Mucosa of rectum (tissue), 2 donors: ENCODE results near the gene CDK2.

Experiments used
- H3K27ac ChIP-seq, 2 donors: one replicate each; pipeline ENCODE4 v1.7.0; 2013; ENCODE audit warnings: inconsistent platforms in 2 of 2, low read depth in 2 of 2, low read length in 2 of 2
- H3K27me3 ChIP-seq, 2 donors: one replicate each; pipeline ENCODE4 v1.7.0; 2013; ENCODE audit warnings: low read length in 2 of 2; ENCODE audit not compliant: control insufficient read depth in 2 of 2, insufficient read depth in 2 of 2
- H3K36me3 ChIP-seq, 2 donors: one replicate each; pipeline ENCODE4 v1.7.0; 2013; ENCODE audit warnings: low read length in 2 of 2; ENCODE audit not compliant: control insufficient read depth in 2 of 2, insufficient read depth in 2 of 2
- H3K4me1 ChIP-seq, 2 donors: one replicate each; pipeline ENCODE4 v1.7.0; 2013; ENCODE audit warnings: low read length in 2 of 2, mild to moderate bottlenecking in 1 of 2; ENCODE audit not compliant: control insufficient read depth in 2 of 2, insufficient read depth in 2 of 2
- H3K4me3 ChIP-seq, 2 donors: one replicate each; pipeline ENCODE4 v1.7.0; 2013; ENCODE audit warnings: low read length in 2 of 2
- H3K9ac ChIP-seq, 2 donors: one replicate each; pipeline ENCODE4 v1.7.0; 2013; ENCODE audit warnings: low read length in 2 of 2, low read depth in 1 of 2, mild to moderate bottlenecking in 1 of 2
- H3K9me3 ChIP-seq, 2 donors: one replicate each; pipeline ENCODE4 v1.7.0; 2013; ENCODE audit warnings: low read length in 2 of 2; ENCODE audit not compliant: control insufficient read depth in 2 of 2
- donor health status: healthy.
- donor health status: Normal muscosa, but diverticular disease.

CDK2 gene

GRCh38 chr12:56007564-56008559, 41.2 kb downstream of the CDK2 start:
- peak overlapping the region; percentile 79 to 92 for H3K4me3 ChIP-seq
- H3K27me3 ChIP-seq: no peaks in the 10 kb centered on the region
- peaks cover 0 to 13% of the 10 kb centered on the region in 2 donors for H3K36me3 ChIP-seq
- H3K4me1 ChIP-seq: peaks cover 0 to 14% of the 10 kb centered on the region in 2 donors
- H3K9me3 ChIP-seq: no peaks in the 10 kb centered on the region
- H3K9ac ChIP-seq: peak overlapping the region; percentile 54 to 56
- peak overlapping the region; percentile 79 to 80 for H3K27ac ChIP-seq

DNA sequence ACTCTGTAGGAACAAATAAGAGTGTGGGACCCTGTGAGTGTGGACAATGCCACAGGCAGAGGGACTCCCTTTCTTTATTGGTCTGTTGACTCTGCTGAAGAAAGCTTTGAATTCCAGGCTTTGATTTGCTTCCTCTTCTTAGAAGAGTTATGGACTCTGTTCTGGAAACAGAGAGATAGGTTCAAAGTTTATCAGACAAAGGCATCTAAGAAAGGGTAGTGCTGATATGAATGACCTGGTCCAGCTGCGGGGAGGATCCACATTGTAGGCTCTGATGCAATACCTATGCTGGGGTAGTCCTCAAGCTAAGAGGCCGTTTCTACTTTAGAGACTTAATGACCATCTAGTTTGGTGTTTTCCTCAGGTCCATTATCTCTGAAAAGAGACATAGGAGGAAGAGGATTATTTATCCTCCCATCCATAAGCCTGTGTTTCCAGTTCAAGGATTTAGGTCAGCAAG, 43.5 kb downstream of the CDK2 start:
- H3K9me3 ChIP-seq: no peaks in the 10 kb centered on the region
- H3K27ac ChIP-seq: no peak overlapping the region
- no peak overlapping the region for H3K4me3 ChIP-seq
- H3K9ac ChIP-seq: no peak overlapping the region
- no peaks in the 10 kb centered on the region for H3K36me3 ChIP-seq
- no peaks in the 10 kb centered on the region for H3K27me3 ChIP-seq
- peaks cover 3 to 28% of the 10 kb centered on the region in 2 donors for H3K4me1 ChIP-seq

- Histone ChIP-seq H3K9ac (no peak overlapping the region), H3K4me3 (no peak overlapping the region), H3K36me3 (no peaks in the 10 kb centered on the region), H3K9me3 (no peaks in the 10 kb centered on the region), H3K4me1 (peaks cover 3 to 28% of the 10 kb centered on the region in 2 donors), H3K27ac (no peak overlapping the region), H3K27me3 (no peaks in the 10 kb centered on the region)
Measured at GRCh38 chr12:56011509-56012090, 45.0 kb downstream of the CDK2 start.

- no peaks in the 10 kb centered on the region for H3K9me3 ChIP-seq
- no peaks in the 10 kb centered on the region for H3K36me3 ChIP-seq
- H3K27ac ChIP-seq: no peak overlapping the region
- H3K27me3 ChIP-seq: no peaks in the 10 kb centered on the region
- H3K4me1 ChIP-seq: peaks cover 3 to 19% of the 10 kb centered on the region in 2 donors
- no peak overlapping the region for H3K9ac ChIP-seq
- H3K4me3 ChIP-seq: no peak overlapping the region
Measured at GRCh38 chr12:56013482-56013881, 46.9 kb downstream of the CDK2 start.

DNA sequence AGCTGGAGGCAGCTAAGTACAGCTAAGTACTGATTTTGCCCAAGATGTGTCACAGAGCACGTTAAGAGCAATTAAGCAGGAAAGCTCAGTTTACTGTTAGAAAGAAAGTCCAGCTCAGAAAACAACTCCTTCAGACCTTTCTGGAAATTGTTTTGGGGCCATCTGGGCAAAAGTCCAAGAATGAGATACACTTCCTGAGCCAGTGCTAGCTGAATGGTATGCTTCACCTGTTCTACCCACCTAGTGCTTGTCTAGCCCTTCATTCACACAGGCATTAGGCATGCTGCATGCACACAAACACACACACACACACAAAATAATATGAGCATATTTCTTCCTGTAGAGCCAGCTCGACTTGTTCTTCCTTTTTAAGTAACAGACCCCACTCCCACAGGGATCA, 47.6 kb downstream of the CDK2 start:
- H3K9ac ChIP-seq: no peak overlapping the region
- H3K27ac ChIP-seq: no peak overlapping the region

DNA sequence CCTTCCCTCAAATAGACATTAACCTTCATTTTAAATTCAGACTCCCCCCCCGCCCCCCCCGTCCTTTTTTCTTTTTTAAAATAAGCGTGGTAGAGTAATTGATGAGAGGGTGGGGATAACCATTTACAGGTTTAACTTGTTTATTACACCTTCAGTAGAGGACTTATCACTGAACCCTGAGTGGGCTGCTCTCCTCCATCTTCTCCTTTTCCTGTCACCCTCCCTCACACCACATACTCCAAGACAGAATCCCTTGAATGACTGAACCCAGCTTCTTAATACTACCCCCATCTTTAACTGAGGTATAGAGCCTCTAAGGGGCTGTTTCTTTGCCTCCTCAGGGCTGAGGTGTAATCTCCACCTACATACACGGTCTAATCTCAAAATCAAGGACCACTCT, 50.6 kb downstream of the CDK2 start:
- Histone ChIP-seq H3K4me1 (peaks cover 3 to 13% of the 10 kb centered on the region in 2 donors), H3K4me3 (no peak overlapping the region), H3K9me3 (no peaks in the 10 kb centered on the region), H3K27ac (no peak overlapping the region), H3K27me3 (no peaks in the 10 kb centered on the region), H3K36me3 (no peaks in the 10 kb centered on the region), H3K9ac (no peak overlapping the region)

More for the DNA sequence above, 47.6 kb downstream of the CDK2 start:
- Histone ChIP-seq H3K4me1 (peaks cover 3 to 19% of the 10 kb centered on the region in 2 donors), H3K36me3 (no peaks in the 10 kb centered on the region), H3K9me3 (no peaks in the 10 kb centered on the region), H3K4me3 (no peak overlapping the region), H3K27me3 (no peaks in the 10 kb centered on the region)

- H3K27ac ChIP-seq: no peak overlapping the region
- H3K4me3 ChIP-seq: no peak overlapping the region
- no peaks in the 10 kb centered on the region for H3K36me3 ChIP-seq
- no peaks in the 10 kb centered on the region for H3K9me3 ChIP-seq
- H3K27me3 ChIP-seq: no peaks in the 10 kb centered on the region
- no peak overlapping the region for H3K9ac ChIP-seq
- peaks cover 3 to 13% of the 10 kb centered on the region in 2 donors for H3K4me1 ChIP-seq
Measured at GRCh38 chr12:56018356-56018755, 51.7 kb downstream of the CDK2 start.

GRCh38 chr12:56020423-56021184, 54.0 kb downstream of the CDK2 start, which contains the start of gene IKZF4:
TSS of gene IKZF4 (plus strand) at chr12:56021043. CDS start at chr12:56021494, 451 bp downstream.
- Histone ChIP-seq H3K27ac (peak within 1 kb of the TSS; percentile 0 to 53), H3K4me3 (peak within 1 kb of the TSS; percentile 5 to 51), H3K4me1 (no peaks in the 10 kb centered on the region)

GRCh38 chr12:56021889-56022497, 55.4 kb downstream of the CDK2 start:
- H3K4me1 ChIP-seq: no peaks in the 10 kb centered on the region
- H3K9me3 ChIP-seq: no peaks in the 10 kb centered on the region
- peak overlapping the region in 1 of 2 donors; percentile 53 for H3K27ac ChIP-seq
- H3K27me3 ChIP-seq: no peaks in the 10 kb centered on the region
- H3K4me3 ChIP-seq: peak overlapping the region in 1 of 2 donors; percentile 34
- H3K9ac ChIP-seq: peak overlapping the region in 1 of 2 donors; percentile 10
- peaks cover 0 to 5% of the 10 kb centered on the region in 2 donors for H3K36me3 ChIP-seq

More at GRCh38 chr12:56020423-56021184, 54.0 kb downstream of the CDK2 start, which contains the start of gene IKZF4:
- H3K36me3 ChIP-seq: peaks cover 0 to 5% of the 10 kb centered on the region in 2 donors
- H3K9ac ChIP-seq: peak within 1 kb of the TSS in 1 of 2 donors; percentile 10
- no peaks in the 10 kb centered on the region for H3K9me3 ChIP-seq
- H3K27me3 ChIP-seq: no peaks in the 10 kb centered on the region
